ENCODE data around the gene BDH1. TPM values are rescaled to one million over a fixed set of nuclear protein-coding genes. Genes with fewer than 3 reads are reported as not detected.

Gene BDH1
- total and polyA plus RNA-seq, 2 of the 8 experiments (the other 6 are each of a cell fraction or from before 2014, with no cell fraction given), result 27.2 to 28.1 TPM

DNA sequence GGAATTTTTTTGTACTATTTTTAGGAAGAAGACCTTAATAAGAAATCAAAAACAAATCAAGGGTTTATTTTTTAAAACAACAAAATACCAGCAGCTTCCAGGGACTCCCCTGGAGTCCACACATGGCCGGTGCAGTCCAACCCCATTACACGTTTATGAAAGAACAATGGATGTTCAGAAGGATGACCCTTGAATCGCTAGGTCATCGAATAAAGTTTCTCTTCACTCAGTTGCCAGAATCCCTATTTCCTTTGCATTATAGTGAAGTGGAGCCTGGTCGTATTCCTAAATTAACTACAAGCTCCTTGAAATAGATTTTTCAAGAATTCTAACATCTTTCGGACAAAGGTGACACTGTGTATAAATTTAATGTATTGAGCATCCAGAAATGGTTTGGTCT is 95.1 kb downstream of the BDH1 start:
- no peak overlapping the region for H2BK12ac ChIP-seq (ENCODE audit: low read depth, low read length)
- H3K27ac ChIP-seq (ENCODE audit: low read depth, low read length), result no peak overlapping the region
- H3K9me3 ChIP-seq (ENCODE audit: insufficient read depth in 2 of 2, low read depth in 1 of 2, low read length in 1 of 2), result no peaks in the 10 kb centered on the region
- no peak overlapping the region for H3K23ac ChIP-seq (ENCODE audit: insufficient read length)
- no peak overlapping the region for H2AFZ ChIP-seq (ENCODE audit: low read length)
- H3K56ac ChIP-seq (replicated peaks; ENCODE audit: insufficient read length, low read depth, low read length), result no peak overlapping the region
- no peaks in the 10 kb centered on the region for H3K79me2 ChIP-seq (ENCODE audit: control insufficient read depth in 1 of 2, insufficient read depth in 2 of 2, low read length in 2 of 2)
- DNase-seq (ENCODE audit: low read depth in 1 of 2, low spot score in 2 of 2) (no peak), FAIRE-seq (no peak)
- no peak overlapping the region for H2BK15ac ChIP-seq (ENCODE audit: low read length)
- no peak overlapping the region for H2BK5ac ChIP-seq (ENCODE audit: low read depth, low read length)
- H4K8ac ChIP-seq (ENCODE audit: extremely low read depth, insufficient read depth, low read length), result no peak overlapping the region
- no peak overlapping the region for H4K5ac ChIP-seq (ENCODE audit: insufficient read length, low read depth, low read length)
- peaks cover 0 to 12% (median 4%) of the 10 kb centered on the region in 4 experiments; a peak in 6 of 7 replicates for H3K4me1 ChIP-seq (replicated peaks in 1 of 4; ENCODE audit: control insufficient read depth in 3 of 4, insufficient read depth in 4 of 4, low read length in 3 of 4)
- H4K91ac ChIP-seq (replicated peaks; ENCODE audit: insufficient read length, low read length), result no peak overlapping the region
- no peak overlapping the region for H3K18ac ChIP-seq (ENCODE audit: extremely low read depth, low read length)
- no peak overlapping the region for H3K14ac ChIP-seq (ENCODE audit: insufficient read length)
- no peaks in the 10 kb centered on the region for H4K20me1 ChIP-seq (replicated peaks in 1 of 2; ENCODE audit: control insufficient read depth in 1 of 2, insufficient read depth in 2 of 2, low read length in 2 of 2)
- H3K4me2 ChIP-seq (ENCODE audit: insufficient read depth in 1 of 2, low read depth in 2 of 2, low read length in 2 of 2), result no peak overlapping the region
- H3K4ac ChIP-seq (replicated peaks; ENCODE audit: insufficient read length, low read depth, low read length), result no peak overlapping the region
- H3K36me3 ChIP-seq (ENCODE audit: control insufficient read depth in 2 of 4, insufficient read depth in 4 of 4, low read length in 3 of 4), result no peaks in the 10 kb centered on the region
- peaks cover 12% of the 10 kb centered on the region for H3K23me2 ChIP-seq (ENCODE audit: low read depth, low read length)
- no peaks in the 10 kb centered on the region for H3K79me1 ChIP-seq (ENCODE audit: low read depth, low read length)
- peaks cover 0 to under 1% (median 0%) of the 10 kb centered on the region in 4 experiments; a peak in 2 of 7 replicates for H3K27me3 ChIP-seq (replicated peaks in 1 of 4; ENCODE audit: control insufficient read depth in 3 of 4, extremely low read depth in 1 of 4, insufficient read depth in 3 of 4, low read length in 3 of 4)
- H2AK5ac ChIP-seq (ENCODE audit: low read depth, low read length), result no peak overlapping the region
- no peak overlapping the region for H2BK120ac ChIP-seq (replicated peaks; ENCODE audit: low read depth, low read length)
- H2BK20ac ChIP-seq (ENCODE audit: low read length), result no peak overlapping the region
- POLR2A ChIA-PET (ENCODE audit: partially characterized antibody), result no interaction called here
- no peak overlapping the region for H3K9ac ChIP-seq (replicated peaks in 1 of 4; ENCODE audit: extremely low read depth in 1 of 4, low read depth in 3 of 4, low read length in 3 of 4)
- H3K4me3 ChIP-seq (ENCODE audit: extremely low read depth in 1 of 4, insufficient read depth in 2 of 4, low read depth in 3 of 4, low read length in 4 of 4), result no peak overlapping the region
- 93% methylated on average over 6 of the region's 6 CpGs; no CpG with 5 or more reads in 1 of the 2 experiments for WGBS, 2 experiments (ENCODE audit: extremely low coverage in 1 of 2, insufficient coverage in 1 of 2, insufficient read length in 1 of 2, insufficient replicate concordance in 2 of 2, low coverage in 1 of 2, low lambda C conversion rate in 2 of 2, missing lambda C conversion rate in 1 of 2)
- CTCF ChIA-PET (ENCODE audit: partially characterized antibody), result no interaction called here
- TF ChIP-seq, protein P1, sequence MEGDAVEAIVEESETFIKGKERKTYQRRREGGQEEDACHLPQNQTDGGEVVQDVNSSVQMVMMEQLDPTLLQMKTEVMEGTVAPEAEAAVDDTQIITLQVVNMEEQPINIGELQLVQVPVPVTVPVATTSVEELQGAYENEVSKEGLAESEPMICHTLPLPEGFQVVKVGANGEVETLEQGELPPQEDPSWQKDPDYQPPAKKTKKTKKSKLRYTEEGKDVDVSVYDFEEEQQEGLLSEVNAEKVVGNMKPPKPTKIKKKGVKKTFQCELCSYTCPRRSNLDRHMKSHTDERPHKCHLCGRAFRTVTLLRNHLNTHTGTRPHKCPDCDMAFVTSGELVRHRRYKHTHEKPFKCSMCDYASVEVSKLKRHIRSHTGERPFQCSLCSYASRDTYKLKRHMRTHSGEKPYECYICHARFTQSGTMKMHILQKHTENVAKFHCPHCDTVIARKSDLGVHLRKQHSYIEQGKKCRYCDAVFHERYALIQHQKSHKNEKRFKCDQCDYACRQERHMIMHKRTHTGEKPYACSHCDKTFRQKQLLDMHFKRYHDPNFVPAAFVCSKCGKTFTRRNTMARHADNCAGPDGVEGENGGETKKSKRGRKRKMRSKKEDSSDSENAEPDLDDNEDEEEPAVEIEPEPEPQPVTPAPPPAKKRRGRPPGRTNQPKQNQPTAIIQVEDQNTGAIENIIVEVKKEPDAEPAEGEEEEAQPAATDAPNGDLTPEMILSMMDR (IDR thresholded peaks at IDR 0.05; ENCODE audit: control extremely low read depth in 1 of 3, insufficient read depth in 1 of 3, low read depth in 1 of 3, low read length in 3 of 3), result no peak
- TF ChIP-seq NANOG (IDR thresholded peaks at IDR 0.05; ENCODE audit: insufficient read depth, low read depth, low read length, poor library complexity, severe bottlenecking) (no peak), SIX5 (IDR thresholded peaks at IDR 0.05; ENCODE audit: low read depth, low read length) (no peak), TCF12 (IDR thresholded peaks at IDR 0.05; ENCODE audit: low read depth, low read length) (no peak), POU5F1 (IDR thresholded peaks at IDR 0.05; ENCODE audit: low read depth, low read length) (no peak), EZH2 (IDR thresholded peaks at IDR 0.05; ENCODE audit: low read depth, low read length, severe bottlenecking) (no peak), TBP (IDR thresholded peaks at IDR 0.05; ENCODE audit: low read depth, low read length) (no peak), KDM5A (IDR thresholded peaks at IDR 0.05; ENCODE audit: low read length) (no peak)
- TF ChIP-seq, protein P2, sequence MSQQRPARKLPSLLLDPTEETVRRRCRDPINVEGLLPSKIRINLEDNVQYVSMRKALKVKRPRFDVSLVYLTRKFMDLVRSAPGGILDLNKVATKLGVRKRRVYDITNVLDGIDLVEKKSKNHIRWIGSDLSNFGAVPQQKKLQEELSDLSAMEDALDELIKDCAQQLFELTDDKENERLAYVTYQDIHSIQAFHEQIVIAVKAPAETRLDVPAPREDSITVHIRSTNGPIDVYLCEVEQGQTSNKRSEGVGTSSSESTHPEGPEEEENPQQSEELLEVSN (IDR thresholded peaks at IDR 0.05), result no peak
- TF ChIP-seq, protein P3, sequence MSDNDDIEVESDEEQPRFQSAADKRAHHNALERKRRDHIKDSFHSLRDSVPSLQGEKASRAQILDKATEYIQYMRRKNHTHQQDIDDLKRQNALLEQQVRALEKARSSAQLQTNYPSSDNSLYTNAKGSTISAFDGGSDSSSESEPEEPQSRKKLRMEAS (IDR thresholded peaks at IDR 0.05), result no peak
